H9 (cell line): ENCODE measurements around the gene CORO7. TPM values are rescaled to one million over a fixed set of nuclear protein-coding genes. Genes with fewer than 3 reads are reported as not detected.

Source experiments
- DNase-seq: peaks from one replicate; pipeline ENCODE4 v3.0.0-alpha.2; 2017
- H2AFZ ChIP-seq: one replicate; pipeline ENCODE4 v1.6.1; 2013; ENCODE audit warnings: mild to moderate bottlenecking, low read length, control low read depth, moderate library complexity
- H2AK5ac ChIP-seq: 2 replicates; pipeline ENCODE4 v1.6.1; 2013; ENCODE audit warnings: low read length, control low read depth, mixed read lengths; ENCODE audit not compliant: insufficient read length
- H2BK120ac ChIP-seq: one replicate; pipeline ENCODE4 v1.6.1; 2013; ENCODE audit warnings: low read depth, mild to moderate bottlenecking, low read length, control low read depth, inconsistent platforms; ENCODE audit not compliant: poor library complexity, severe bottlenecking
- H2BK12ac ChIP-seq: 2 replicates; pipeline ENCODE4 v1.6.1; 2013; ENCODE audit warnings: low read length, control low read depth, mixed read lengths, low read depth; ENCODE audit not compliant: insufficient read length
- H2BK15ac ChIP-seq: 2 replicates; pipeline ENCODE4 v1.6.1; 2013; ENCODE audit warnings: low read depth, low read length, control low read depth
- H2BK20ac ChIP-seq: one replicate; pipeline ENCODE4 v1.6.1; 2013; ENCODE audit warnings: low read depth, mild to moderate bottlenecking, low read length, control low read depth, inconsistent platforms; ENCODE audit not compliant: poor library complexity, severe bottlenecking
- H2BK5ac ChIP-seq: 2 replicates; pipeline ENCODE4 v1.6.1; 2013; ENCODE audit warnings: low read length, control low read depth, mixed read lengths; ENCODE audit not compliant: insufficient read length
- H3K14ac ChIP-seq: 2 replicates; pipeline ENCODE4 v1.6.1; 2013; ENCODE audit warnings: low read length, control low read depth; ENCODE audit not compliant: insufficient read depth
- H3K18ac ChIP-seq: 2 replicates; pipeline ENCODE4 v1.6.1; 2013; ENCODE audit warnings: low read depth, mild to moderate bottlenecking, mixed read lengths, low read length, control low read depth; ENCODE audit not compliant: insufficient read length
- H3K23ac ChIP-seq: 2 replicates; pipeline ENCODE4 v1.6.1; 2013; ENCODE audit warnings: low read length, control low read depth, mixed read lengths, low read depth; ENCODE audit not compliant: insufficient read length
- H3K23me2 ChIP-seq: 2 replicates; pipeline ENCODE4 v1.6.1; 2013; ENCODE audit warnings: low read depth, mild to moderate bottlenecking, mixed read lengths, low read length, control low read depth; ENCODE audit not compliant: insufficient read length, poor library complexity, severe bottlenecking
- H3K27ac ChIP-seq: 2 replicates; pipeline ENCODE4 v1.5.1; 2013; ENCODE audit warnings: low read length, control low read depth, mixed read lengths, low read depth; ENCODE audit not compliant: insufficient read length
- H3K27me3 ChIP-seq: 2 replicates; pipeline ENCODE4 v1.6.1; 2013; ENCODE audit warnings: low read length, control low read depth, inconsistent platforms; ENCODE audit not compliant: insufficient read depth
- H3K4ac ChIP-seq: 2 replicates; pipeline ENCODE4 v1.6.1; 2013; ENCODE audit warnings: low read depth, mild to moderate bottlenecking, control low read depth, inconsistent platforms, low read length, moderate library complexity
- H3K4me1 ChIP-seq: 2 replicates; pipeline ENCODE4 v1.6.1; 2013; ENCODE audit warnings: low read length, control low read depth, inconsistent platforms; ENCODE audit not compliant: insufficient read depth
- H3K4me2 ChIP-seq: 2 replicates; pipeline ENCODE4 v1.6.1; 2013; ENCODE audit warnings: low read length, control low read depth, mixed read lengths; ENCODE audit not compliant: insufficient read length, insufficient read depth
- H3K56ac ChIP-seq: 2 replicates; pipeline ENCODE4 v1.6.1; 2013; ENCODE audit warnings: low read depth, mild to moderate bottlenecking, mixed read lengths, low read length, control low read depth; ENCODE audit not compliant: insufficient read length
- H3K79me1 ChIP-seq: 2 replicates; pipeline ENCODE4 v1.6.1; 2013; ENCODE audit warnings: low read depth, mild to moderate bottlenecking, moderate library complexity, low read length, control low read depth, inconsistent platforms; ENCODE audit not compliant: insufficient read depth, poor library complexity, severe bottlenecking
- H3K79me2 ChIP-seq: 2 replicates; pipeline ENCODE4 v1.6.1; 2013; ENCODE audit warnings: low read length, control low read depth, inconsistent platforms; ENCODE audit not compliant: insufficient read depth
- H3K9ac ChIP-seq: 2 replicates; pipeline ENCODE4 v1.6.1; 2013; ENCODE audit warnings: low read length, control low read depth, mixed read lengths; ENCODE audit not compliant: insufficient read length; ENCODE audit errors: extremely low read depth
- H3K9me3 ChIP-seq: one replicate; pipeline ENCODE4 v1.6.1; 2013; ENCODE audit warnings: low read depth, low read length, inconsistent platforms; ENCODE audit not compliant: control insufficient read depth
- H3T11ph ChIP-seq: one replicate; pipeline ENCODE4 v1.6.1; 2013; ENCODE audit warnings: mild to moderate bottlenecking, low read length, control low read depth, inconsistent platforms
- H4K20me1 ChIP-seq: one replicate; pipeline ENCODE4 v1.6.1; 2013; ENCODE audit not compliant: control insufficient read depth, insufficient read length, insufficient read depth
- H4K5ac ChIP-seq: 2 replicates; pipeline ENCODE4 v1.6.1; 2013; ENCODE audit warnings: low read depth, mild to moderate bottlenecking, mixed read lengths, low read length, control low read depth; ENCODE audit not compliant: insufficient read length
- H4K8ac ChIP-seq: replicated peaks from 2 replicates; pipeline ENCODE4 v1.6.1; 2013; ENCODE audit warnings: low read length, control low read depth, mixed read lengths, low read depth; ENCODE audit not compliant: insufficient read length
- H4K91ac ChIP-seq: 2 replicates; pipeline ENCODE4 v1.6.1; 2013; ENCODE audit warnings: low read depth, mild to moderate bottlenecking, moderate library complexity, mixed read lengths, low read length, control low read depth; ENCODE audit not compliant: insufficient read length
- H3K27ac Mint-ChIP-seq, 3 experiments: 2 replicates in 2 of 3; 3 replicates in 1 of 3; pipeline ENCODE4 v1.8.0; 2020 to 2021; ENCODE audit warnings: mixed read lengths in 3 of 3, mild to moderate bottlenecking in 1 of 3, moderate library complexity in 1 of 3
- H3K27me3 Mint-ChIP-seq: 2 replicates; pipeline ENCODE4 v1.8.0; 2021; ENCODE audit warnings: low read depth, mild to moderate bottlenecking, moderate library complexity, mixed read lengths
- H3K36me3 Mint-ChIP-seq, 3 experiments: 2 replicates in 2 of 3; 3 replicates in 1 of 3; pipeline ENCODE4 v1.8.0; 2020 to 2021; ENCODE audit warnings: low read depth in 3 of 3, mixed read lengths in 3 of 3; ENCODE audit not compliant: insufficient read depth in 1 of 3
- H3K4me1 Mint-ChIP-seq, 2 experiments: 2 replicates each; pipeline ENCODE4 v1.8.0; 2020; ENCODE audit warnings: mixed read lengths in 2 of 2
- H3K4me3 Mint-ChIP-seq, 2 experiments: 2 replicates in 1 of 2; 3 replicates in 1 of 2; pipeline ENCODE4 v1.8.0; 2020 to 2021; ENCODE audit warnings: mild to moderate bottlenecking in 2 of 2, mixed read lengths in 2 of 2, moderate library complexity in 1 of 2
- H3K9me3 Mint-ChIP-seq, 2 experiments: 2 replicates in 1 of 2; 3 replicates in 1 of 2; pipeline ENCODE4 v1.8.0; 2020; ENCODE audit warnings: mild to moderate bottlenecking in 2 of 2, mixed read lengths in 2 of 2, moderate library complexity in 1 of 2
- WGBS: extraction: QIAGEN DNeasy Blood & Tissue Kit; methylation state at CpG from one replicate; pipeline ENCODE4 v1.1.7; 2013; ENCODE audit warnings: missing lambda C conversion rate, low lambda C conversion rate, mixed read lengths; ENCODE audit not compliant: insufficient read length; ENCODE audit errors: extremely low coverage; 5-methylcytosine and 5-hydroxymethylcytosine counted together
- total RNA-seq: library from RNA; stranded (reverse); gene quantifications from 2 replicates; pipeline ENCODE4 v1.2.1, GENCODE V29; 2021
- TF ChIP-seq, protein P1 (sequence below): fragments of 200-600 bp; sonication (generic); conservative IDR thresholded peaks from 3 replicates; pipeline ENCODE4 v1.8.0; 2021; ENCODE audit warnings: antibody characterized with exemption, mild to moderate bottlenecking

The CORO7 gene
- total RNA-seq, 1 experiment from 2014 or later, result 38.4 TPM

DNA sequence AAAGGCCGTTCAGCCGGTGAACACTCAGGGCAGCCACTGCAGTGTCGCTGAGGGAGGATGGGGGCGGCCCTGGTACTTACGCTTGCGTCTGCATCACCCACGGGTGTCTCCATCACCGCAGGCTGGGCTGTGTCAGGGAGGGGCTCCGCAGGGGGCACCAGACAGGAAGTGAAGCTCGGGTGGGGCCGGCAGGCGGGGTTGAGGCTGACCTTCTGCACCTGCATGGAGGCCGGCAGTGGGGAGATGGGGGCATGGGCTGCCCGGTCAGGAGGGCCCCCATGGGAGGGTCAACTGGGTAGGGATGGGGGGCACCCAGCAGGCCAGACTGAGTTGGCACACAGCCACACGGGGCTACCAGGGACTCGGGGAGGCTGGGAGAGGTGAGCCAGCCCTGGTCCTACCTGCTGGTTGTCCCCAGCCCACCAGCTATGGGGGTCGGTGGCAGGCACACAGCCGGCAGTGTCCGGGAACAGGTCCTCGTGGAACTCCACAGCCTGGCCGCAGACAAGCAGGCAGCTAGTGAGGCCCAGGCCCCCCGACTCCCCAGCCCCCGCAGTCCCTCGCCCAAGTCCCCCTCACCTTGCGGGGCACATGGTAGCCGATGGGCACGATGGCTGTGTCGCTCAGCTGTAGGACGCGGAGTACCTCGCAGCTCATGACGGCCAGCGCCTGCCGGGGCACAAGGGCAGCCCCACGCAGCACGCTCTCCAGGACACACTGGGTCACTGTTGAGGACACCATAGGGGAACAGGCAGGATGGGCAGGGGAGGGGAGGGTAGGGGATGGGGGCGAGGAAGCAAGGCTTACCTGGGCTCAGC, 52.0 kb downstream of the CORO7 start:
- no CpG with 5 or more reads among the region's 37 CpGs for WGBS
- H4K8ac ChIP-seq, result no peak overlapping the region

More for the DNA sequence above, 52.0 kb downstream of the CORO7 start:
- H3K27ac Mint-ChIP-seq, result no peak overlapping the region
- no peak overlapping the region for H3K4me3 Mint-ChIP-seq
- Histone ChIP-seq H3K79me2 (no peaks in the 10 kb centered on the region), H2BK20ac (no peak overlapping the region), H3K9ac (no peak overlapping the region), H3K4me2 (no peak overlapping the region), H3K79me1 (no peaks in the 10 kb centered on the region), H2AK5ac (no peak overlapping the region), H3K4me1 (no peaks in the 10 kb centered on the region), H3K4ac (no peak overlapping the region), H3K9me3 (no peaks in the 10 kb centered on the region), H3K23ac (no peak overlapping the region), H2BK120ac (no peak overlapping the region), H3K56ac (no peak overlapping the region), H3K23me2 (peaks cover 1% of the 10 kb centered on the region), H4K20me1 (no peaks in the 10 kb centered on the region), H3K27me3 (no peaks in the 10 kb centered on the region), H2AFZ (no peak overlapping the region), H3K14ac (no peak overlapping the region), H3K18ac (no peak overlapping the region), H2BK15ac (no peak overlapping the region), H4K91ac (no peak overlapping the region), H4K5ac (no peak overlapping the region), H3K27ac (no peak overlapping the region), H2BK12ac (no peak overlapping the region), H2BK5ac (no peak overlapping the region), H3T11ph (no peak overlapping the region)
- no peaks in the 10 kb centered on the region for H3K4me1 Mint-ChIP-seq
- no peak for DNase-seq
- H3K36me3 Mint-ChIP-seq, result no peaks in the 10 kb centered on the region; a peak in 1 of 7 replicates
- no peaks in the 10 kb centered on the region for H3K9me3 Mint-ChIP-seq
- no peaks in the 10 kb centered on the region for H3K27me3 Mint-ChIP-seq
- TF ChIP-seq, protein P1, sequence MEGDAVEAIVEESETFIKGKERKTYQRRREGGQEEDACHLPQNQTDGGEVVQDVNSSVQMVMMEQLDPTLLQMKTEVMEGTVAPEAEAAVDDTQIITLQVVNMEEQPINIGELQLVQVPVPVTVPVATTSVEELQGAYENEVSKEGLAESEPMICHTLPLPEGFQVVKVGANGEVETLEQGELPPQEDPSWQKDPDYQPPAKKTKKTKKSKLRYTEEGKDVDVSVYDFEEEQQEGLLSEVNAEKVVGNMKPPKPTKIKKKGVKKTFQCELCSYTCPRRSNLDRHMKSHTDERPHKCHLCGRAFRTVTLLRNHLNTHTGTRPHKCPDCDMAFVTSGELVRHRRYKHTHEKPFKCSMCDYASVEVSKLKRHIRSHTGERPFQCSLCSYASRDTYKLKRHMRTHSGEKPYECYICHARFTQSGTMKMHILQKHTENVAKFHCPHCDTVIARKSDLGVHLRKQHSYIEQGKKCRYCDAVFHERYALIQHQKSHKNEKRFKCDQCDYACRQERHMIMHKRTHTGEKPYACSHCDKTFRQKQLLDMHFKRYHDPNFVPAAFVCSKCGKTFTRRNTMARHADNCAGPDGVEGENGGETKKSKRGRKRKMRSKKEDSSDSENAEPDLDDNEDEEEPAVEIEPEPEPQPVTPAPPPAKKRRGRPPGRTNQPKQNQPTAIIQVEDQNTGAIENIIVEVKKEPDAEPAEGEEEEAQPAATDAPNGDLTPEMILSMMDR, result no peak
